ENCODE data around the gene PRODH.
A peak's percentile ranks its signal among the peaks of the same experiment; 100 is the strongest.
"Not testable (repeated sequence)": the region's sequence is repeated elsewhere in the genome, so short reads cannot be mapped to it uniquely, and the experiment has no call there.

PRODH gene

GRCh38 chr22:18920257-18920902 is 15.7 kb downstream of the PRODH start:
- not testable (repeated sequence) for ATAC-seq (replicated peaks); H3K4me1 Mint-ChIP-seq (ENCODE audit: low read depth in 2 of 2); H3K4me3 Mint-ChIP-seq; DNase-seq; H3K9me3 Mint-ChIP-seq; H3K27ac Mint-ChIP-seq; H3K36me3 Mint-ChIP-seq (ENCODE audit: insufficient read depth); H3K27me3 Mint-ChIP-seq

GRCh38 chr22:18917818-18918217 is 18.3 kb downstream of the PRODH start:
- not testable (repeated sequence) for H3K36me3 Mint-ChIP-seq (ENCODE audit: insufficient read depth); DNase-seq; ATAC-seq (replicated peaks)

GRCh38 chr22:18915550-18915949 is 20.5 kb downstream of the PRODH start:
- not testable (repeated sequence) for H3K27ac Mint-ChIP-seq; H3K4me1 Mint-ChIP-seq (ENCODE audit: low read depth in 2 of 2); ATAC-seq (replicated peaks)

More at GRCh38 chr22:18917818-18918217, 18.3 kb downstream of the PRODH start:
- not testable (repeated sequence) for H3K4me3 Mint-ChIP-seq; H3K27ac Mint-ChIP-seq; H3K4me1 Mint-ChIP-seq (ENCODE audit: low read depth in 2 of 2); H3K27me3 Mint-ChIP-seq; H3K9me3 Mint-ChIP-seq

GRCh38 chr22:18914558-18914957 is 21.5 kb downstream of the PRODH start:
- not testable (repeated sequence) for H3K4me3 Mint-ChIP-seq; H3K36me3 Mint-ChIP-seq (ENCODE audit: insufficient read depth); DNase-seq; H3K9me3 Mint-ChIP-seq; H3K27me3 Mint-ChIP-seq; H3K27ac Mint-ChIP-seq; ATAC-seq (replicated peaks); H3K4me1 Mint-ChIP-seq (ENCODE audit: low read depth in 2 of 2)

More at GRCh38 chr22:18915550-18915949, 20.5 kb downstream of the PRODH start:
- not testable (repeated sequence) for H3K9me3 Mint-ChIP-seq; H3K27me3 Mint-ChIP-seq; H3K36me3 Mint-ChIP-seq (ENCODE audit: insufficient read depth); DNase-seq; H3K4me3 Mint-ChIP-seq

- DNase-seq; H3K27ac Mint-ChIP-seq; H3K9me3 Mint-ChIP-seq; H3K4me3 Mint-ChIP-seq; H3K36me3 Mint-ChIP-seq (ENCODE audit: insufficient read depth); H3K4me1 Mint-ChIP-seq (ENCODE audit: low read depth in 2 of 2); H3K27me3 Mint-ChIP-seq; ATAC-seq (replicated peaks): not testable (repeated sequence)
Observed at GRCh38 chr22:18912264-18912946, 23.7 kb downstream of the PRODH start.

- not testable (repeated sequence) for H3K27ac Mint-ChIP-seq; H3K4me1 Mint-ChIP-seq (ENCODE audit: low read depth in 2 of 2); H3K27me3 Mint-ChIP-seq; ATAC-seq (replicated peaks); H3K9me3 Mint-ChIP-seq; H3K36me3 Mint-ChIP-seq (ENCODE audit: insufficient read depth); H3K4me3 Mint-ChIP-seq; DNase-seq
Observed at GRCh38 chr22:18911535-18911934, 24.6 kb downstream of the PRODH start.

GRCh38 chr22:18909556-18909955 is 26.5 kb downstream of the PRODH start:
- no peak overlapping the region for H3K4me3 Mint-ChIP-seq
- H3K4me1 Mint-ChIP-seq (ENCODE audit: low read depth in 2 of 2) = no peaks in the 10 kb centered on the region
- H3K36me3 Mint-ChIP-seq (ENCODE audit: insufficient read depth) = no peaks in the 10 kb centered on the region
- no peaks in the 10 kb centered on the region for H3K27me3 Mint-ChIP-seq
- no peak for ATAC-seq (replicated peaks)
- no peak for DNase-seq
- no peak overlapping the region for H3K27ac Mint-ChIP-seq
- no peaks in the 10 kb centered on the region for H3K9me3 Mint-ChIP-seq

GRCh38 chr22:18906896-18907295 is 29.2 kb downstream of the PRODH start:
- Mint-ChIP-seq H3K27me3 (no peaks in the 10 kb centered on the region), H3K27ac (no peak overlapping the region), H3K36me3 (ENCODE audit: insufficient read depth) (no peaks in the 10 kb centered on the region), H3K4me3 (no peak overlapping the region), H3K9me3 (no peaks in the 10 kb centered on the region), H3K4me1 (ENCODE audit: low read depth in 2 of 2) (no peaks in the 10 kb centered on the region)
- ATAC-seq (replicated peaks) (no peak), DNase-seq (no peak)

GRCh38 chr22:18906410-18906745 is 29.7 kb downstream of the PRODH start:
- not testable (repeated sequence) for H3K36me3 Mint-ChIP-seq (ENCODE audit: insufficient read depth); DNase-seq; H3K27me3 Mint-ChIP-seq; H3K9me3 Mint-ChIP-seq; H3K4me3 Mint-ChIP-seq; H3K27ac Mint-ChIP-seq; H3K4me1 Mint-ChIP-seq (ENCODE audit: low read depth in 2 of 2)
- peak; percentile 6 for ATAC-seq (replicated peaks)

- Mint-ChIP-seq H3K4me1 (ENCODE audit: low read depth in 2 of 2) (no peaks in the 10 kb centered on the region), H3K27ac (no peak within 1 kb of the TSS), H3K27me3 (no peaks in the 10 kb centered on the region), H3K9me3 (no peaks in the 10 kb centered on the region), H3K4me3 (no peak within 1 kb of the TSS), H3K36me3 (ENCODE audit: insufficient read depth) (no peaks in the 10 kb centered on the region)
- DNase-seq (no peak), ATAC-seq (replicated peaks) (peak; percentile 94)
Observed at GRCh38 chr22:18905540-18906409, 30.3 kb downstream of the PRODH start, which contains the start of gene DGCR6. DGCR6 (plus strand) TSS chr22:18906320; CDS start chr22:18906375, 55 bp downstream.

GRCh38 chr22:18896037-18896657 is 39.9 kb downstream of the PRODH start:
- ATAC-seq (replicated peaks); H3K9me3 Mint-ChIP-seq; DNase-seq; H3K27me3 Mint-ChIP-seq; H3K4me3 Mint-ChIP-seq; H3K27ac Mint-ChIP-seq; H3K36me3 Mint-ChIP-seq (ENCODE audit: insufficient read depth); H3K4me1 Mint-ChIP-seq (ENCODE audit: low read depth in 2 of 2): not testable (repeated sequence)

GRCh38 chr22:18893775-18894174 is 42.3 kb downstream of the PRODH start:
- not testable (repeated sequence) for H3K27me3 Mint-ChIP-seq; H3K9me3 Mint-ChIP-seq; H3K27ac Mint-ChIP-seq; H3K4me1 Mint-ChIP-seq (ENCODE audit: low read depth in 2 of 2); H3K4me3 Mint-ChIP-seq; DNase-seq; ATAC-seq (replicated peaks); H3K36me3 Mint-ChIP-seq (ENCODE audit: insufficient read depth)

- H3K36me3 Mint-ChIP-seq (ENCODE audit: insufficient read depth); H3K4me1 Mint-ChIP-seq (ENCODE audit: low read depth in 2 of 2); H3K9me3 Mint-ChIP-seq; H3K4me3 Mint-ChIP-seq; H3K27ac Mint-ChIP-seq; H3K27me3 Mint-ChIP-seq; DNase-seq; ATAC-seq (replicated peaks): not testable (repeated sequence)
Observed at GRCh38 chr22:18890510-18891192, 45.4 kb downstream of the PRODH start.
